Posterior cingulate gyrus (tissue), 11 donors: Measurements from ENCODE around the gene PABPC1L.
A peak's percentile ranks its signal among the peaks of the same experiment; 100 is the strongest.

Experiments
- DNase-seq, 10 donors: peaks; one replicate each; pipeline versions ENCODE4 v3.0.0 to v3.0.0-alpha.2; 2020 to 2021; ENCODE audit warnings: mixed read lengths in 3 of 10
- intact Hi-C: fragments of 100-400 bp; cut with DNase I; formaldehyde crosslinking; loops from one replicate; pipeline ENCODE4 v1.15.1; 2023

Gene PABPC1L

DNA sequence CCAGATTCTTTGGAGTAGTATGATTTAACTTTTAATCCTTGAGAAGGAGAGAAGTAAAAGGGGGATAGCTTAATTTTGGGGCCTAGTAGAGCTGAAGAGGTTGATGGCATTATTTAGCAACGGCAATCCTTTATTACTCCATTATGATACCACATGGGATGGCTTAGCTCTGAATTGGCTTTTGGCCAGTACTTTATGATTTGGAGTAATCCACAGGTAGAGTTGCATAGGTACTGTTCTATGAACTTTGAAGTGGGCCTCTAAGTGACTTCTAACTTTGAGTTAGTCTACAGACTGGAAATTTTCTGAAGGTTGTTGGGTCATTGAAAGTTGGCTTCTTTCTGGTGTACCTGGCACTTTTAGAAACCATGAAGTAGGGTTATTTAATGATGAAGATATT lies 12.7 kb upstream of the PABPC1L start:
- no peak for DNase-seq
- intact Hi-C loops = no loop called here

- intact Hi-C loops = no loop called here
- no peak for DNase-seq
These were observed 9.5 kb upstream of the PABPC1L start for GRCh38 chr20:44900231-44900854.

GRCh38 chr20:44901974-44902373 lies 7.9 kb upstream of the PABPC1L start:
- peak in 1 of 10 donors; percentile 30 for DNase-seq
- intact Hi-C loops = no loop called here

DNA sequence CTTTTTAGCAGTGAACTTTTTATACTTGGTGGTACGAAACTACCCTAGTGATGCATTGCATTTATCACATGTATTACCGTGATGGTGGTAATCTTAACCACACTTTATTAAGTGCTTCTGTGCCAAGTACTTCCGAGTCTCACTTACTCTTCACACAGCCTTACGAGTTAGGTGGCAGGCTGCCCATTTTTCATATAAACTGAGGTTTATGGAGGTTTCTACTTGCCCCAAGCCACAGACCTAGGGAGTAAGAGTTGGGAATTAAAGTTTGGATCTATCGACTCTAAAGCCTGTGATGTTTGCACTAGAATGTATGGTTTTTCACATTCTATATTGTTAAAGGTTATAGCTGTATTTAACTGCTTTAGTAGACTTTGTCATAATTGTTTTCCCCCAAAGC lies 5.5 kb upstream of the PABPC1L start:
- intact Hi-C loops = no loop called here
- no peak for DNase-seq

DNA sequence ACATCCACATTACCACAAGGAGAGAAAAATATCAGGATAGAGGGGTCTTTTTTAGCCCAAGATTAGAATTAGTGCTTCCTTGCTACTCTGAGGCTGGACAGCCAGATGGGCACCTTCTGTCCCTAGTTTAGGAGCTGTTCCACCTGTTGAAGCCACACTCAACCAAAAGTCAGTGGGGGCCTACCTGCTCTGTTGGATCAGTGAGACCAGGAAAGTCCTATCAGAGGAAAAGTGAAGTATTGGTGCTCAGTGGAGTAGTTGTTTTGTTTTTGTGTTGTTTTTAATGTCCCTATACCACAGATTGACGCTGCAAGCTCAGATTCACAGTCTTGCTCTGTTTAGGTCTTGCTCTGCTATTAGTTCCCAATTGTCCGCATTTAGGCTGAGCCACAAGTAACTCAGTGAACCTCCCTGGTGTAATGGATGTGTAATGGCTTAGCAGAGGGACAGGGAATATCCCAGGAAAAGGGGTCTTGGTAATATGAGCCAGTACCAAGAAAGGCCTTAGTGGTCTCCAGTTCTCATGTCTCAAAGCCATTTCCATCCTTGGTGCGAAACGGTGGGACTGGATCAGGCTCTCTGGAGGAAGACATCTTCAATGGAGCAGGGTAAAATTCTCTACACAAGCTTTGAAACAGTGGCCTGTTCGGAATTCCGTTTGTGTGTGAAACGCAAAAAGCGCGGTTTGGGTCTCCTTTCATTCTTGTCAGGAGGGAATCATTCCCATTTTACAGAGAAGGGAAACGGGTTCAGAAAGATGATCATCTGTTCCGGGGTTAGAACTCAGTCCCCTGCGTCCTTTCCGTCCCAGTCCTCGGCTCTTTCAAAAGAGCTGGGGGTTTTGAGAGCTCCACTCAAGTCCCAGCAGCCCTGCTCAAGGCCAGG lies 631 bp upstream of the PABPC1L start:
- intact Hi-C loops = no loop called here
- DNase-seq = no peak

DNA sequence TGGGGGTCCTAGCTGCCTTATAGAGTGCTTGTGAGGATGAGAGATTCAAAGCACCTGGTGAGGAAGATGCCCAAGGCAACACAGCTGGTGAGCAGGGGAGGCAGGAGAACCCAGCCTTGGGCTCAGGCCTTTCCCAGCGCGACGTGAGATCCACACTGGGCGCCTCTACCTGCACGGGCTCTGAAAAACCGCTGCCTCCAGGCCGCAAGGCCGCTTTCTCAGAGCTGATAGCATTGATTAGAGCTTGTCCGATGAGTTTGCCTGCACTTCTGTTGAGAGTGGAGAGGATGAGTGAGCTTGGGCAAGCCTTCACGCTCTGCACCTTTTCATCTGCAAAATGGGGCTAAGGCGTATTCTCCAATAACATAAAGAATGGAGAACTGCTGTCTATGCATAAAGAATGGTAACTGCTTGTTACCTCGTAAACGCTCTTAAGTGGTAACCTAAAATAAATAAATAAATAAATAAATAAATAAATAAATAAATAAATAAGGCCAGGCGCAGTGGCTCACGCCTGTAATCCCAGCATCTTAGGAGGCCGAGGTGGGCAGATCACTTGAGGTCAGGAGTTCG lies 916 bp downstream of the PABPC1L start:
- no peak for DNase-seq
- intact Hi-C loops = no loop called here

GRCh38 chr20:44911264-44911921 lies 1.5 kb downstream of the PABPC1L start:
- no peak for DNase-seq

DNA sequence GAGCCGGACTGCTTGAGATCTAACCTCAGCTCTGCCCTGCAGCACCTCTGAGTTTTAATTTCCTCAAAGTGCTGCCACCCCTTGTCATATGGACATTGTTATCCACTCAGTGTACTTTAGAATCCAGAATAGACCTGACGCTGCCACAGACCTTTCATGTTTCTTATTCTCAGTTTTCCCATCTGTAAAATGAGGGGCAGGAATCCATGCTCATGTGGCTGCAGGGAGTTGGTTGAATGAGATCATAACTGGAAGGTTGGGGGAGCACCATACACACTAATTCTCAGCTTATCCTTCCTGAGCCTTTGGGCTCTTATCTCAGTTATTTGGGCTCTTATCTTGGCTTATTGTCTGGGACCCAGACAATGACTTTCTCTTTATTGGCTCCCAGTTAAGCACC lies 2.3 kb downstream of the PABPC1L start:
- intact Hi-C loops = no loop called here
- no peak for DNase-seq

More at GRCh38 chr20:44911264-44911921, 1.5 kb downstream of the PABPC1L start:
- intact Hi-C loops = no loop called here

- intact Hi-C loops = no loop called here
These were observed 5.1 kb downstream of the PABPC1L start for GRCh38 chr20:44914924-44915323.

GRCh38 chr20:44916586-44916985 lies 6.7 kb downstream of the PABPC1L start:
- intact Hi-C loops = no loop called here
- no peak for DNase-seq

More at GRCh38 chr20:44914924-44915323, 5.1 kb downstream of the PABPC1L start:
- no peak for DNase-seq

DNA sequence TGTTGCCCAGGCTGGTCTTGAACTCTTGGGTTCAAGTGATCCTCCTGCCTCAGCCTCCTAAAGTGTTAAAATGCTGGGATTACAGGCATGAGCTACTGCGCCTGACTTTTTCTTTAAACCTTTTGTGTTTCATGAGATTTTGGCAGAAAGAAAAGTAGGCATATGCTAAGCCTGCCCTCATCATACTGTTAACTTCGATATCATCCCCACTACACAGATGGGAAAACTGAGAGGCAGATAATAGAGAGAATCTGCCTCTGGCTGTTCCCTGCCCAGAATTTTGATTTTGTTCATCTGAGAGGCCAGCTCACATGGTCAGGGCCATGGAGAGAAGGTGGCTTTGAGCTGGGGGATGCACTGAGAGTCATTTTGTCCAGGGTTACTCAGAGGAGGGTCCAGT lies 7.5 kb downstream of the PABPC1L start:
- intact Hi-C loops = no loop called here
- no peak for DNase-seq

GRCh38 chr20:44918342-44918741 lies 8.5 kb downstream of the PABPC1L start:
- DNase-seq = no peak
- intact Hi-C loops = no loop called here

- intact Hi-C loops = no loop called here
- no peak for DNase-seq
These were observed 8.9 kb downstream of the PABPC1L start for GRCh38 chr20:44918761-44919160.

DNA sequence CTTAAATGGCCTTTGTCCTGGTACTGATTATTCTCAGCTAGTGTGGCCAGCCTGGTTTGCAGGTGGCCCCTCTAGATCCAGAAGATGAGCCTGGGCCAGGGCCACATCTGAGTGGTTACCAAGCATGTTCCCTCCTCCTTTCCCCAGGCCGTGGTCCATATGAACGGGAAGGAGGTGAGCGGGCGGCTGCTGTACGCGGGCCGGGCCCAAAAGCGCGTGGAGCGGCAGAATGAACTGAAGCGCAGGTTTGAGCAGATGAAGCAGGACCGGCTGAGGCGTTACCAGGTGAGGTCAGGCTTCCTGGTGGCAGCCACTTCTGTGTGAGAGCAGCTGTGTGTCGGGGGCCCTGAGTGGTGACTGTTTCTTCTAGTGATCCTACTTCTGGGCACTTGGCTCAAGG lies 11.6 kb downstream of the PABPC1L start:
- intact Hi-C loops = no loop called here

GRCh38 chr20:44924541-44924940 lies 14.7 kb downstream of the PABPC1L start:
- intact Hi-C loops = no loop called here

More for the DNA sequence above, 11.6 kb downstream of the PABPC1L start:
- no peak for DNase-seq

GRCh38 chr20:44928595-44928994 lies 18.7 kb downstream of the PABPC1L start:
- intact Hi-C loops = no loop called here
- peak in 1 of 10 donors; percentile 21 for DNase-seq

More at GRCh38 chr20:44924541-44924940, 14.7 kb downstream of the PABPC1L start:
- DNase-seq = no peak

DNA sequence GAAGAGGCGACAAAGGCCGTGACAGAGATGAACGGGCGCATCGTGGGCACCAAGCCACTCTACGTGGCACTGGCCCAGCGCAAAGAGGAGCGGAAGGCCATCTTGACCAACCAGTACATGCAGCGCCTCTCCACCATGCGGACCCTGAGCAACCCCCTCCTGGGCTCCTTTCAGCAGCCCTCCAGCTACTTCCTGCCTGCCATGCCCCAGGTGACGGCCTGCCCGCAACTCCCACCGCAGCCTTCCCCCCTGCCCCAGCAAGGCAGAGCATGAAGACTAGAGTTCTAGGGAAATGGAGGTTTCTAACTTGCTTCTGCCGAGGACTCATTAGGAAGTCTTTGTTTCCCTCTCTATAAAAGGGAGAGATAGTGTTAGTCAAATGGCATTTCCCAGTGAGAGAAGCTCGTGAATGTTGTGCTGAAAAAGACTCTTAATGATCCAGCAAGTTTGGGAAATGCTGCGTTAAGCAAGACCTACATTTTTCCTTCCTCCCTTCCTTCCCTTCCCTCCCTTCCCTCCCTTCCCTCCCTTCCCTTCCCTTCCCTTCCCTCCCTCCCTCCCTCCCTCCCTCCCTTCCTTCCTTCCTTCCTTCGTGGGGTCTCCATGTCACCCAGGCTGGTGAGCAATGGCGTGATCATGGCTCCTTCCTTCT lies 20.8 kb downstream of the PABPC1L start:
- no peak for DNase-seq
- intact Hi-C loops = no loop called here

DNA sequence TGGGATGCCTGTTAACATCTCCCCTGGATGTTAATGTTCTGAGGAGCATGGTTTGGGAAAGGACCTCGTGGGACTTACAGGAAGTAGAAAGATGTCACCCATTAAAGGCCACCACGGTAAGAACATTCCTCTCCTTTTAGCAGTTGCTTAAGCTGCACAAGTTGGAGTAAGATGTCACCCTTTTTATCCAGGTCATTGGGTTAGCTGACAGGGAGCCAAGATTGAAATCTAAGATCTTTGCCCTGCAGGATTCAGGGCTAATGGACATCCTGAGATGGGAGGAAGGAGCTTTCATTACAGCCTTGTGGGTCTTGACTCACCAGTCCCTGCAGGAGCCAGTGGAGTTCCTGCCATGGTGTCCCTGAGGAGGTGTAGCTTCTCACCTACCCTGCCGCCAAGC lies 22.1 kb downstream of the PABPC1L start:
- intact Hi-C loops = no loop called here
- DNase-seq = no peak

- intact Hi-C loops = no loop called here
- DNase-seq = no peak
These were observed 23.1 kb downstream of the PABPC1L start for GRCh38 chr20:44932916-44933315.

DNA sequence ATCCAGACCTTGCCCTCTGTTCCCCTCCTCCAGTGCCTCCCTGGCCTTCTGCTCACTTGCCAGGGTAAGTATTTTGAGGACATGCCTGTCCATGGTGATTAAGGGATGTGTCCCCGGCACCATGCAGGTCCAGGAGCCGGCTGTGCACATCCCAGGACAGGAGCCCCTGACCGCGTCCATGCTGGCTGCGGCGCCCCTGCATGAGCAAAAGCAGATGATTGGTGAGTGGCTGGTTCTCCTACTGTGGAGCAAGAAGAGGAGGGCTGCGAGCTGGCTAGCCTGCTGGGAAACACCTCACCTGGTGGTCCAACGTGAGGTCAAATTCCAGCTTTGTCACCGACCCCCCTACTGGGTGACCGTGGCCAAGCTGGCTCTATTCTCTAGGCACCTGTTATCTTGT lies 26.6 kb downstream of the PABPC1L start:
- no peak for DNase-seq
- intact Hi-C loops = no loop called here
